GM12873 (cell line): Measurements from ENCODE around the gene COX8A.

Experiments
- TF ChIP-seq, protein P1 (sequence below): IDR thresholded peaks from 2 replicates; pipeline ENCODE4 v1.5.1; 2012; ENCODE audit warnings: low read depth, mild to moderate bottlenecking, moderate library complexity, low read length, control low read depth; ENCODE audit not compliant: insufficient read depth; ENCODE audit errors: missing control alignments

The COX8A gene

DNA sequence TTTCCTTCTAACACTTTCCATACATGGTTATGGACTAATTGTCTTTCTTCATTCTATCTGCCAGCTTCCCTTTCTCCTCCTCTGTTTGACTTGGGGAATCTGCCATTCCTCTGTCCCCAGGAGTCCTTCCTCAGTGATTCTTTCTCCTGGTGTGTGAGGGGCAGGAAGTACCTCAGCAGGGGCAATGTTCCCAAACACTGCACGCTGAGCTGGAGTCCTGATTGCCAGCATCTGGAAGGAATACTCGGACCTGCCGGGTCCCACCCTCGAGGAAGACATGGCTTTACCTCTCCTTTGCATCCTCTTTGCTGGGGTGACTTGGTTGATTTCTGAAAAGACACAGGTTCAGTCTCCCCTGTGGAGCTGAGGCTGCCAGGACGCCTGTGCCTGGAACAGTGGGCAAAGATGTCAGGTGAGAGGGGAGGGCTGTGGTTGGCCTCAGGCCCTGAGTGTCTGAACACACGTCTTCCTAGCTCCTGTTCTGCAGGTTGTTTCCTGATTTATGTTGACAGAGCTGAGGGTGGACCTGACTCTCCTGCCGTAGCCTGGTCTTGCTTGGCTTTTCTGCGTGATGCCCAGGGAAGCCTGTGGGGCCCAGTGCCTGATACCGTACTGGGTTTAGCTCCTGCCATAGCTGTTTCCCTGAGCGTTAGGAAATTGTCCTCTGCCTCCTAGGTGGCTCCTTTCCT lies 4.3 kb downstream of the COX8A start:
- TF ChIP-seq, protein P1, sequence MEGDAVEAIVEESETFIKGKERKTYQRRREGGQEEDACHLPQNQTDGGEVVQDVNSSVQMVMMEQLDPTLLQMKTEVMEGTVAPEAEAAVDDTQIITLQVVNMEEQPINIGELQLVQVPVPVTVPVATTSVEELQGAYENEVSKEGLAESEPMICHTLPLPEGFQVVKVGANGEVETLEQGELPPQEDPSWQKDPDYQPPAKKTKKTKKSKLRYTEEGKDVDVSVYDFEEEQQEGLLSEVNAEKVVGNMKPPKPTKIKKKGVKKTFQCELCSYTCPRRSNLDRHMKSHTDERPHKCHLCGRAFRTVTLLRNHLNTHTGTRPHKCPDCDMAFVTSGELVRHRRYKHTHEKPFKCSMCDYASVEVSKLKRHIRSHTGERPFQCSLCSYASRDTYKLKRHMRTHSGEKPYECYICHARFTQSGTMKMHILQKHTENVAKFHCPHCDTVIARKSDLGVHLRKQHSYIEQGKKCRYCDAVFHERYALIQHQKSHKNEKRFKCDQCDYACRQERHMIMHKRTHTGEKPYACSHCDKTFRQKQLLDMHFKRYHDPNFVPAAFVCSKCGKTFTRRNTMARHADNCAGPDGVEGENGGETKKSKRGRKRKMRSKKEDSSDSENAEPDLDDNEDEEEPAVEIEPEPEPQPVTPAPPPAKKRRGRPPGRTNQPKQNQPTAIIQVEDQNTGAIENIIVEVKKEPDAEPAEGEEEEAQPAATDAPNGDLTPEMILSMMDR = no peak

DNA sequence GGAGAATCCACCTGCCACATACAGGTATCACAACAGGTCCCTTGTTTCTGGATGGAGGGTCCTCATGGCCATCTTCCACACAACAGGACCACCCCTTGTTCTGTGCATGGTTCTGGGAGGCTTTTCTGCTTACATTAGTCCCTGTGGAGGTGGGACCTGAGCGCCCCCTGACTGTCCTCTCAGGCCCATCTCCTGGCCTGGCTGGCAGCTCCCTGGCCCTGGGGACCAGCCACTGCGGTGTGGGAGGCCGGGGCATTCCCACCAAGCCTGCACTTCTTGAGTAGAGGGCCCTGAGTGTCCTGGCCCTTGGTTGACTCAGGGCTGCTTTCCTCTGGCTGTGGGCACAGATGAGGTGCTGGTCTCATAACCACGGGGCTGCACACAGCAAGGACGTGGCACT lies 5.0 kb downstream of the COX8A start:
- TF ChIP-seq, protein P1 = no peak

DNA sequence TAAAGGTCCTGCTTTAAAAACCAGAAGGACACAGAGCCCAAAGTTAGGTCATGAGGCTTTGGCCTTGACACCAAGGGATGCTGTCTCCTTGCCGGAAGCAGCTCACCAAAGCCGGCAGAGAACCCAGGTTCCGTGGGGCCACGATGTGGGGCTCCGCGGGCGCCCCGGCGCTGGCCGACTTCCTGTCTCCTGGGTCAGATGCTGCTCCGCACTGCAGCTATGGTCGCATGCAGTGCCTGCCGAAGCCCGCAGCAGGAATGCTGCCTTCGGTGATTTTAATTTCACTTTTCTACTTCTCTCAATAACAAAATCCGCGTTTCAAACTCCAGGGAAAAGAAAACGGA lies 11.4 kb downstream of the COX8A start:
- TF ChIP-seq, protein P1 = no peak

DNA sequence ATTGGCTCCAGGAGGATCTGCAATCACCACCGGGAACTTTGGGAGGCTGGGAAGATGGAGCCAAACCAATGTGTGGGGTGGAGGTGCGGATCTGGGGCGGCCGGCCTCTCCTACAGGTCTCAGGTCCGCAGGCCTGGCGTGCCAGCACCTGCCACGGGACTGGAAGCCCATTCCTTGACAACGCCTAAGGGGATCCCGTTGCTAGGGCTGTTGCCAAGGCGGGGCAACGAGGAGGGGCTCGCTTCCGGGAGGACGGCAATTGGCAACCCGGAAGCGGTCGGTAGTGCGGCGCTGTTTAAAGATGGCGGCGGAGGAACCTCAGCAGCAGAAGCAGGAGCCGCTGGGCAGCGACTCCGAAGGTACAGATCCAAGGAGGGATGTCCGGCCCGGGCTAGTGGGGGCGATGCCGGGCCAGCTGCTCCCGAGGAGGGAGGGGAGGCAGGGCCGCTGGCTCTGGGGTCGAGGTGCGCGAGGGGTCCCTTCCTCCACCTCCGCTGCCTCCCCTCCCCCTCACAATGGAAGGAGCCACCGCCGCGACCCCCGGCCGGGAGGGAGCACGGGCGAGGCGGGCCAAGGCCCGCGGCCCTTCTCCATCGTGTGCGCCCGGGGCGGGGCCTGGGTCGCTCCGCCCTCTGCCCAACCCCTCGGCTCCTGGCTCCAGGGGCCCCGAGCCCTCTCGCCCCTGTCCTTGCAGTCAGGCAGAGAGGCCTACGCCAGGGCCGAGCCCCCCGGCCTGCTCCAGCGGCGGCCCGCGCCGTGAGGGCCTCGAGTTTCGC lies 11.9 kb downstream of the COX8A start, which contains the start of gene OTUB1:
Gene OTUB1 (plus strand): TSS at position 283 of the 776 bp plus-strand sequence. CDS start 19 bp downstream, at position 302.
- TF ChIP-seq, protein P1 = no peak

DNA sequence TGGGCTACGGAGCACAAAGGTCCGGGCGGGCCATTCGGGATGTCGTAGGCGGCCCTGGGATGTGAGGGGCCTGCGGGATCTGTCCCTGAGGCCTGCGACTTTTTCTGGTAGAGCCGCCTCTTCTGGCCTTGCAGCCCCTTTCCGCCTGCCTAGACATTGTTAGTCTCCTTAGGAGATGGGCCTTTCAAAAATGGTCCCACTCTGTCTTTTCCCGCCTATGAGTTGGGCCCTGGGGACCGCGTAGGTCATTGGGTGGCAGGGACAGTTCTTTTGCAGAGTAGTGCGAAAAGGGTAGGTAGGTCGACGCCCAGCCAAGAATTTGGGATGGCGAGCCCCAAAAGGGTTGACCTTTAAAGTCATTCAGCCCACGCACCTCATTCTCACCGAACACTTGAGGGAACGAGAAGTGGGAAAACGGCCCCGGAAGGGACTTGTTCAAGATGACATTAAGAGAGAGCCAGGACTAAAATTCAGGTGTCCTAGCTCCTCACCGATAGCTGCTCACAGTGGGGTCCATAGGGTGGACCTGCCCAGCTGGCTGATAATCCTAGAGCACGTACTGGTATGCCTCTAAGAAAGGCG lies 12.6 kb downstream of the COX8A start:
- TF ChIP-seq, protein P1 = no peak

DNA sequence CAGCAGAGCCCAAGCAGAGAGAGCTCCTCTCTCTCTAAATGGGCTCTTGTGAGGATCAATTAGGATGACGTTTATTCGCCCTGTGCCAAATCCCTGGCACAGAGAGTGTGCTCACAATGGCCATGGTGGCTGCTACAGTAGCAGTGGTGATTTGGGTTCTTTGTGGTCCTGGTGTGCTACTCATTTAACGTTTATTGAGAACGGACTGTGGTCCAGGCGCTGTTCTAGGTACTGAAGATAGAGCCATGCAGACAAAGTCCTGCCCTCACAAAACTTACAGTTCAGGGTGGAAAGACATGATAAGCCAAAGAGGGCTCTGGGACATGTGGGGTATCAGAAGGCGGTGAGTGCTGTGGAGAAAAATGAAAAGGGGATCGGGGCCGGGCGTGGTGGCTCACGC lies 17.1 kb downstream of the COX8A start:
- TF ChIP-seq, protein P1 = no peak

DNA sequence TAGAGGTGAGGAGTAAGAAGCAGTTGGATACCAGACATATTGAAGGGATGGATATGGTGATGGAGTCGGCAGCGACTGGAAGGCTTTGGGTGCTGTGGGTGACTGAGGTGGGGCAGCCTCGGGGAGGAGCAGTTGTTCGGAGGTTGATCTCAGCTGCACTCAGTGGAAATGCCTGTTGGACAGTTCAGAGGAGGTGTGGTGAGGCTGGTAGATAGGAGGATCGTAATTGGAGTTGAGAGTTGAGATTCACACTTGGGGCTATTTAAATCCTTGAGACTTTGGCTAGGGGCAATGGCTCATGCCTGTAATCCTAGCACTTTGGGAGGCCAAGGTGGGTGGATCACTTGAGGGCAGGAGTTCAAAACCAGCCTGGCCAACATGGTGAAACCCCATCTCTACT lies 18.7 kb downstream of the COX8A start:
- TF ChIP-seq, protein P1 = no peak
